ENCODE measurements around the gene PAPOLG. TPM values are rescaled to one million over a fixed set of nuclear protein-coding genes. Genes with fewer than 3 reads are reported as not detected.

PAPOLG gene
- total and polyA plus RNA-seq, 4 donors: 4.0 to 20.0 (median 8.5) TPM

Other genes with a start within 250 kb of the PAPOLG start
- gene BCL11A, start 202.6 kb upstream of the PAPOLG start, total RNA-seq: 1 to 10 TPM in 1 of 2 donors, under 1 TPM in 1; 0.97 to 2.0 TPM
- gene BCL11A, start 202.6 kb upstream of the PAPOLG start, polyA plus RNA-seq: 1 to 10 TPM in 1 of 2 donors, not detected in 1; 4.4 TPM
- gene REL, start 125.3 kb downstream of the PAPOLG start, total RNA-seq: 10 to 100 TPM; 16.0 to 23.8 TPM
- gene REL, start 125.3 kb downstream of the PAPOLG start, polyA plus RNA-seq: 1 to 10 TPM in 1 of 2 donors, under 1 TPM in 1; 0.74 to 1.4 TPM

Measured in aorta (tissue), 4 donors.